Mesodermal cell (in vitro differentiated cells): Measurements from ENCODE around the gene CST3.

Experiments
- H3K27ac ChIP-seq: 2 replicates; pipeline ENCODE4 v1.7.0; 2013; ENCODE audit warnings: mild to moderate bottlenecking, low read depth, low read length, moderate library complexity; ENCODE audit not compliant: severe bottlenecking
- H3K36me3 ChIP-seq: 2 replicates; pipeline ENCODE4 v1.7.1; 2013; ENCODE audit warnings: mild to moderate bottlenecking, low read length, moderate library complexity; ENCODE audit not compliant: control insufficient read depth, insufficient read depth
- H3K4me1 ChIP-seq: one replicate; pipeline ENCODE4 v1.7.1; 2013; ENCODE audit warnings: mild to moderate bottlenecking, low read length; ENCODE audit not compliant: insufficient read depth, control insufficient read depth, poor library complexity, severe bottlenecking
- H3K4me3 ChIP-seq: 2 replicates; pipeline ENCODE4 v1.7.0; 2013; ENCODE audit warnings: low read length, control low read depth, mild to moderate bottlenecking; ENCODE audit not compliant: insufficient read depth, poor library complexity, severe bottlenecking; ENCODE audit errors: extremely low read depth
- H3K9me3 ChIP-seq: 2 replicates; pipeline ENCODE4 v1.7.1; 2013; ENCODE audit warnings: mild to moderate bottlenecking, low read length, moderate library complexity; ENCODE audit not compliant: control insufficient read depth
- WGBS, 2 experiments: methylation state at CpG; one replicate each; pipeline ENCODE4 v1.1.5; 2013; ENCODE audit warnings: missing lambda C conversion rate in 2 of 2; ENCODE audit not compliant: insufficient coverage in 2 of 2; 5-methylcytosine and 5-hydroxymethylcytosine counted together

The CST3 gene

DNA sequence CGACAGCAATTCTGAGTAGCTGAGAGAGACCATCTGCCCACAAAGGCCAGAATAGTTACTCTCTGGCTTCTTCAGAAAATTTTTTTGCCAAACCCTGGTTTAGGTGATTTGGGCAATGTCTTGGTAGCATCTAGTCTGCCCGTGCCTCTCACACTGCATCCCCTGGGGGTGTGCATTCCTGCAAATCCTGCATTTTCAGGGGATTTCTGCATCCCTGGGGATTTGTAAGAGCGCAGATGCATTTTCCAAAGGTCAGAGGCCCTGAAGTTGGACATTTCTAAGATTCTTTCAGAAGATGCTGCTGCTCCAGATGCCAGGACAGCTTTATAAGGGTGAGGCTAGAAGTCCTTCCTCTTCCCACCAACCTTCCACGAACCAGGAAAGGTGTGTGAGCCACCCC, 36.0 kb downstream of the CST3 start:
- Histone ChIP-seq H3K4me3 (no peak overlapping the region), H3K36me3 (no peaks in the 10 kb centered on the region)
- 77% methylated on average over 2 of the region's 4 CpGs for WGBS, 2 experiments

DNA sequence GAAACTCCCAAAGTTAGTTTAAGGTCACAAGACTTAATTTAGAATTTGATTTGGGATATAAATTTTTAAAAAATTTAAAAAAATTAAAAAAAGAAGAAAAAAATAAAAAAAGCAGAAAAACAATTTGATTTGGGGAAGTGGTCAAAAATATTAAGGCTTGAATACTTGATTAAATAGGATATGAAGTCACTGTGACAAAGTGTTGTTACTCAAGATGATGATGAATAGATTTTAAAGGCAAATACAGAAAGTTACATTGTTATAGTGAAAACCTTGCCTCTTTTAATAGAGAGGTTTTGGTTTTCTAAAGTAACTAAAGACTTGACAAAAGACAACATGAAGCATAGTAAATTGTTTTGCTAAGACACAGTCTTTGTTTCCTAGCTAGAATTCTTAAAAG, 39.3 kb downstream of the CST3 start:
- Histone ChIP-seq H3K9me3 (no peaks in the 10 kb centered on the region), H3K36me3 (no peaks in the 10 kb centered on the region), H3K4me3 (no peak overlapping the region), H3K27ac (no peak overlapping the region), H3K4me1 (no peaks in the 10 kb centered on the region)

More for the DNA sequence above, 36.0 kb downstream of the CST3 start:
- Histone ChIP-seq H3K4me1 (no peaks in the 10 kb centered on the region), H3K9me3 (no peaks in the 10 kb centered on the region), H3K27ac (no peak overlapping the region)

DNA sequence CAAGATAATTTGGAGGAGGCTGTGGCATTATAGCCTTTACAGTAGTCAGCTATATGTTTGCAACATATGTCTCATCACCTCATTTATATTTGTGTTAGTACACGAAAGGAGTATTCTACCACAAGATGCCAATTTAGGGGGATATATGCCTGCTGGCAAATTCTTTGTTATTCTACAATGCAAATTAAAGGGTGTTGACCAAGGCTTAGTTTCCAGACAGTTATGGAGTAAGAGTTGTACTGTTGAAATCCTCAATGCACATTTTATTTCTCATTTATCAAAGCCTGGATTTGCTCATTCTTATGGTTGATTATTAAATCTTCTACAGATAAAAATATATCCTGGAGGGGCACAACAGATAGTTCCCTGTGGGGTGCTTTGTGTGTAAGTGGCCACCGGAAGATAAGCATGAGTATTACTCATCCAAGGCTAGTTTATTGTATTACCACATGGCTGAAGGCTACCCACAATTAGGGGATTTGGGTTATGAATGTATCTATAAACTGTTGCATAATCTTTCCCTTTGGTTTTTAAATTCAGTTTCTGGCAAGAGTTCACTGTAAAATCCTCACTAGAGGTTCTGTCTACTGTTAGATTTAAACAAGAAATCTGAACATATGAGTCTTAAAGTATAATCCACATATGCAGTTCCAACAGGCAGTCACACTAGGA, 41.0 kb downstream of the CST3 start:
- Histone ChIP-seq H3K4me1 (no peaks in the 10 kb centered on the region), H3K4me3 (no peak overlapping the region), H3K9me3 (no peaks in the 10 kb centered on the region), H3K27ac (no peak overlapping the region), H3K36me3 (no peaks in the 10 kb centered on the region)
- no CpG with 5 or more reads among the region's 2 CpGs for WGBS, 2 experiments

DNA sequence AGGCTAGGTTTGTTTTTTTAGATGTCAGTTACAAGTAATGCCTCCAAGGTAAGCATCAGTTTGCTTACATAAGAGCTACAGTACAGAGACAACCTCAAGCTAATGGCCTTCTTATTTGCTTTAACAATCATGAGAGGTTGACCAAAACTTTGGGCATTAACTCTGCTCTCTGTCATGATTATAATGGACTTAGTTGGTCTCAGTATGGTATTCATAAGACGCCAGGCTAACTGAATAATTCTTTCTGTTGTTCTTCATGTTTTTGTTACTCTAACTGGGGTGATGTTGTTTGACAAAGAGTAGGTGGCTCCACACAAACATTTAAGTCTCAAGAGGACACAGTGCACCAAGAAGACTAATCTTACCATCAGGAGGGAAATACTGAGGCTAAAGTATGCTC, 41.8 kb downstream of the CST3 start:
- H3K27ac ChIP-seq: no peak overlapping the region
- H3K9me3 ChIP-seq: no peaks in the 10 kb centered on the region
- no CpG with 5 or more reads among the region's 1 CpG for WGBS, 2 experiments

DNA sequence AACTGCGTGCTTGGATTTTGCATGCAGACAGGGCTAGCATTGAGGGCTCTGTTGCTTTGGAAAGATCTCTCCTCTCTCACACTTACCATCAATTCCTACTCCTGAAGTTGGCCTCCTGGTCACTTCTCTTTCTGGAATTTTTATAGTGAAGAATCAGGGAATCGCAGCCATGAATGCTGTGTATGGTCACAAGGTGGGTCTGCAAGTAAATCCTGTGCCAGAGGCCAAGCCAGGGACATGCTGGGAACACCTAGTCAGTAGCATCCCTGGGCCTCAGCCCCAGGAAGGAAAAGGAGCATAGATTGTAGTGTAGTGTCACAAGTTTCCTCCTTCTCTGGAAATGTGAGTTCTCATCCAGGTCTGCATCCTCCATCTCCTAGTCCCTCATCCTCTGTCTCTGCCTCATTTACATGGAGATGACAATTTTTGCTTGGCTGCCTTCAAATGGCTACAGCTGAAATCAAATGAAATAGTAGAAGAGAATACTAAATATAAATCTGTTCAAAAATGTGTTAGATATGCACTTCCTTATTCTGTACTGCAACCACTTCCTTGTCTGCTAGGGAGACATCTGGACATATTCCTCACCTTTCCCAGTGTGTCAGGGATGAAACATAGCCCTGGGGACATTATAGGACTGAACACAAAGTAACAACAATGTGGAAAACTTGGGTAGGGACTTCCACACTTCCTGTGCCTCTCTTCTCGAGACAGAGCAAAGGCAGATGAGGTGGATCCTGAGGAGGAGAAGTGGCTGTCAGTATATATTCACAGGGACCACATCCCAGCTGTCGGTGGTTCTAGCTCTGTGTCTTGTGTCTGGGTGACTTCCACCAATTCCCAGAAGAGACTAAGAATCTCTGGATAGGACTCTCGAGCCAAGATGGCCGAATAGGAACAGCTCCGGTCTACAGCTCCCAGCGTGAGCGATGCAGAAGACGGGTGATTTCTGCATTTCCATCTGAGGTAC, 49.0 kb downstream of the CST3 start:
- WGBS, 2 experiments: 87 to 97% methylated on average over 4 to 8 of the region's 10 CpGs
- Histone ChIP-seq H3K4me1 (no peaks in the 10 kb centered on the region), H3K27ac (no peak overlapping the region), H3K4me3 (no peak overlapping the region), H3K36me3 (no peaks in the 10 kb centered on the region), H3K9me3 (no peaks in the 10 kb centered on the region)

More for the DNA sequence above, 41.8 kb downstream of the CST3 start:
- H3K36me3 ChIP-seq: no peaks in the 10 kb centered on the region
- no peak overlapping the region for H3K4me3 ChIP-seq
- no peaks in the 10 kb centered on the region for H3K4me1 ChIP-seq

DNA sequence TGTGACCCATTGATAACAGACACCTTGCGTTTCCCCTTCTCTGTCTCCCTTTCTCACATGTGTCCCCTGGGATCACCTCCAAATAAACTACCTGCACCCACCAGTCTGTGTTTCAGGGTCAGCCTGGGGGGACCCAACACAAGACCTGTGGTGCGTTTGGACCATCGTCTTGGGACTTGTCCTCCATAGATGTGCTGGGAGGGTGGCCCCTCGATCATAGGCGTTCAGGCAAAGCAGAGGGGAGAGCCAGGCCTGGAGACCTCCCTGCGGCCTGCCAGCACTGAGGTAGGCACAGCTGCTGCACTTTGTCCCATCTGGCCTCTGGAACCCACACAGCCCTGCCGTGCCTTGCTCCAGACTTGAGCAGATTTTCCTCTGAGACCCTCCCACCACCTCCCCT, 50.1 kb downstream of the CST3 start:
- Histone ChIP-seq H3K36me3 (no peaks in the 10 kb centered on the region), H3K27ac (no peak overlapping the region), H3K9me3 (no peaks in the 10 kb centered on the region), H3K4me1 (no peaks in the 10 kb centered on the region), H3K4me3 (no peak overlapping the region)
- 75 to 76% methylated on average over 7 of the region's 7 CpGs for WGBS, 2 experiments

DNA sequence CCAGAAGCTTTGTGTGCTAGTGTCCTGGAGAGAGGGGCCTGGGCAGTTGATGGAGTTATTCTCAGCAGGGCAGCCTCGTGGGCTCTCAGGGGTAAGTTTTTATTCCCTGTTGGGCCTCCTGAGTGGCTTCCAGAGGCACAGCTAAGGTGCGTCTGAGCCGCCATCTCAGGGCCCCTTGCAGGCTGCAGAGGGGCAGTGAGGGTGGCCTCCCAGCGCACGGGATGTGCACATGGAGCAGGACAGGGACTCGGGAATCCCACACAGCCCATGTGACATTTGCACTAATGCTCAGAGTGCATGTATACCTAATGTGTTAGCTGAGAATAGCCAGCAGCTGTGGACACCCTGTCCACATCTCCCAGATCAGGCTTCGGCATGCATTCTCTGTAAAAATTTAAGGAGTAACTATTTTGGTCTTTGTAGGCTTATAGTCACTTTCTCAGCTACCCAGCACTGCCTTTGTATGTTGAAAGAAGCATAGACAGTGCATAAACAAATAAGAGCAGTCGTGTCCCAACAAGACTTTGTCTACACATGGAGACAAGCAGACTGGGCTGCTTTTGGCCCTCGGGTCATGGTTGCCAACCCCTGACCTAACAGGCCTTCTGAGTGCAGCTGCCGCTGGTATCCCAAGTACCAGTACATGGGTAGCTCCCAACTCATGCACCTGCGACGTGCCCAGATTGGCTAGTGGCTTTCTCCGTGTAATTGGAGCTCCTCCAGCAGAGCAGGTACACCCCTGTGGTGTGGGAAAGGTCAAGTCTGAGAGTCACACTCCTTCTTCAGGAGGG, 50.8 kb downstream of the CST3 start:
- WGBS, 2 experiments: 81 to 88% methylated on average over 9 to 10 of the region's 13 CpGs
- H3K4me1 ChIP-seq: peaks cover under 1% of the 10 kb centered on the region
- H3K9me3 ChIP-seq: no peaks in the 10 kb centered on the region
- H3K27ac ChIP-seq: no peak overlapping the region
- no peaks in the 10 kb centered on the region for H3K36me3 ChIP-seq
- no peak overlapping the region for H3K4me3 ChIP-seq

DNA sequence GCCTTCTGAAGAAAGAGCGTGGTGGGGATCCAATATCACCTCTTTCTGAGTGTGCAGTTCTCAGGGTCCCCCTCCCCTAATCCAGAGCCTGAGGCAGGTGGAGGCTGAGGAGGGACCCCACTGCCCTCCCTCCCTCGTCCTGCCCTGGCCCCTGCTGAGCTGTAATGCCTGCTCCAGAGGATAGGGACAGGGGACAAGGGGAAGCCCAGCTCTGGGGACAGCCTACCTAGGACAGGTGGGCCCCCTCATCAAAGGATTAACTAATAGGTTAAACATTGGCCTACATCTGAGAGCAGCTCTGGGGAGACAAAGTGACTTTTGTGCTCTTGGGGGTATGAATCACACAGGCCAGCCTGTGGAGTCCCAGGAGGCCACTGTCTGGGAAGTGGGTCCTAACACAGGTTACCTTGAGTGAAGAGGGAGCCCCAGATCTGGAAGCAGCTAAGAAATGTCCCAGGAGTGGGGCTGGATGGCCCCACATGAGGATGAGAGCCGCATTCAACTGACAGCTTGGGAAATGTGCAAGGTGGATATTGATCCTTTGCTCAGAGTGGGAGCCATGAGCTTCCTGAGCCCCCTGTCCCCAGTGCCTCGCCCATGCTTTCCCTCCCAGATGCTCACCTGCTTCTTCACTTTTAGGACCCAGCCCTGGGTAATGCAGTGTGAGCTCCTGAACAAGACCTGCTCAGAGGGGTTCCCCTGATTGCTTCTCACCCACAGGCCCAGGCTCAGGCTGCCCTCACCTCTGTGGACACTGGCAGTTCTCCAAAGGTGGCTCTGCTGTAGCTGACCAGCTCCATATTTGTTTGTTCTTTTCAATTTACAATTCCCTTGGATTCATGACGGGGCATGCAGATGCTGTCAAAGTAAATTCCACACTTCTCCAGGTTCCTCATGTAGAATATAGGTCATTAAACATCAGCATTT, 51.7 kb downstream of the CST3 start:
- 82 to 100% methylated on average over 2 of the region's 5 CpGs for WGBS, 2 experiments
- peaks cover 3% of the 10 kb centered on the region for H3K4me1 ChIP-seq
- no peaks in the 10 kb centered on the region for H3K36me3 ChIP-seq
- no peak overlapping the region for H3K4me3 ChIP-seq
- H3K27ac ChIP-seq: no peak overlapping the region
- no peaks in the 10 kb centered on the region for H3K9me3 ChIP-seq

DNA sequence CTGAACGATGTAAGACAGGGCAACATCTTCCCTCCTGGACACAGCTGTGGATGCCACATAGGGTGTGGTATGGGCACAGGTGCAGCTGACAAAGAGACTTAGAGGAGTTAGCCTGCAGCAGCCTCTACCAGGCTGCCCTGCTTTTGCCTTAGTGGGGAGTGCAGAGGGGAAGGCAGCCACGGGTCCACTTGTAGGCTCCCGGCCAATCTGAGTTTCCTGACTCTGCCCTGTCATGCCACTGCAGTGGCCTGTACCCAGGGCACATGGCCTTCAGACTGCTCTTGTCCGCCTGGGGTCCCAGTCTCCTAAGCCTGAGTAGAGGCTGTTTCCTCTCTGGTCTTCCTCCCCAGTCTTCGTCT, 52.3 kb downstream of the CST3 start:
- H3K9me3 ChIP-seq: no peaks in the 10 kb centered on the region
- 85 to 93% methylated on average over 3 to 4 of the region's 5 CpGs for WGBS, 2 experiments
- no peak overlapping the region for H3K4me3 ChIP-seq
- H3K27ac ChIP-seq: no peak overlapping the region
- no peaks in the 10 kb centered on the region for H3K36me3 ChIP-seq
- H3K4me1 ChIP-seq: peaks cover 3% of the 10 kb centered on the region
